ENCODE results near the gene BCL7A.

GRCh38 chr12:122018457-122018856 lies 3.2 kb upstream of the BCL7A start:
- TF ChIP-seq CTCF (conservative IDR thresholded peaks at IDR 0.05) (no peak), EZH2 (IDR thresholded peaks at IDR 0.05; ENCODE audit: low read depth) (no peak)

Measured in PC-9 (cell line).